ENCODE data around the gene TENT4B. TPM values are rescaled to one million over a fixed set of nuclear protein-coding genes. Genes with fewer than 3 reads are reported as not detected.
A peak's percentile ranks its signal among the peaks of the same experiment; 100 is the strongest.

The TENT4B gene
- total RNA-seq, 1 experiment from 2014 or later, result 18.3 TPM

DNA sequence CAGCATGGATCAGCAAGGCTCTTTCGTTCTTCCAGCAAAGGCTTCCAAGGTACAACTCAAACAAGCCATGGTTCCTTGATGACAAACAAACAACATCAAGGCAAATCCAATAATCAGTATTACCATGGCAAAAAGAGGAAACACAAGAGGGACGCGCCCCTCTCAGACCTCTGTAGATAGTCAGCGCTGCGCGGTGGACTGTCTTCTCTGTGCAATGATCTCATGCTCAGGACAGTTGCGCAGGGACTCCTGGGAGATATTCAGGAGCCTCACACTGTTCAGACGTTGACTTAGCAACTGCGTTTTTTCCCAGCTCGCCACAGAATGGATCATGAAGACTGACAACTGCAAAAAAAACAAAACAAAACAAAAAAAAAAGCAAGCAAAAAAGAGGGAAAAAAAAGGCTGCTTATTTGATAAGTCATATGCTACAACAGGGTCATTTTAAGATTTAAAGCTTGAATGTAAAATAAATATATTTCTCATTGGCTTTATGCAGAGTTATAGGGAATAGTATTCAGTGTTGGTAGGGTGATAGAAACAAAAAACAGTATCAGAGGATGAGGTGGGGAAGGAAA lies 76.1 kb downstream of the TENT4B start:
- no peaks in the 10 kb centered on the region for H3K4me1 ChIP-seq (ENCODE audit: insufficient read depth, low read length, poor library complexity, severe bottlenecking)
- CTCF ChIA-PET, result interaction anchor here (0.7 kb wide), 1 partner anchor 44 kb away, joined by 3 read pairs; no protein-coding TSS in a partner anchor
- BruUV-seq (replicated peaks), result TSS peak; percentile 23
- H3K36me3 ChIP-seq (ENCODE audit: insufficient read depth, low read length, poor library complexity, severe bottlenecking), result peaks cover 34% of the 10 kb centered on the region
- no peak for DNase-seq (ENCODE audit: low spot score)
- no peak overlapping the region for H3K4me3 ChIP-seq (ENCODE audit: low read depth, low read length, poor library complexity, severe bottlenecking)
- H3K27me3 ChIP-seq (replicated peaks; ENCODE audit: insufficient read depth, low read depth, low read length, poor library complexity), result no peaks in the 10 kb centered on the region
- no peaks in the 10 kb centered on the region for H3K9me3 ChIP-seq (ENCODE audit: low read depth, low read length, poor library complexity, severe bottlenecking)
- H3K27ac ChIP-seq (ENCODE audit: low read depth, low read length, poor library complexity, severe bottlenecking), result no peak overlapping the region
- POLR2A ChIA-PET (ENCODE audit: low non-redundant PET), result no interaction called here
- intact Hi-C loops (cut with micrococcal nuclease; ENCODE audit: unreplicated experiment), result no loop called here
- no peak for TF ChIP-seq EZH2 (IDR thresholded peaks at IDR 0.05; ENCODE audit: borderline replicate concordance, low read depth, low read length, poor library complexity, severe bottlenecking)
- TF ChIP-seq, protein P1, sequence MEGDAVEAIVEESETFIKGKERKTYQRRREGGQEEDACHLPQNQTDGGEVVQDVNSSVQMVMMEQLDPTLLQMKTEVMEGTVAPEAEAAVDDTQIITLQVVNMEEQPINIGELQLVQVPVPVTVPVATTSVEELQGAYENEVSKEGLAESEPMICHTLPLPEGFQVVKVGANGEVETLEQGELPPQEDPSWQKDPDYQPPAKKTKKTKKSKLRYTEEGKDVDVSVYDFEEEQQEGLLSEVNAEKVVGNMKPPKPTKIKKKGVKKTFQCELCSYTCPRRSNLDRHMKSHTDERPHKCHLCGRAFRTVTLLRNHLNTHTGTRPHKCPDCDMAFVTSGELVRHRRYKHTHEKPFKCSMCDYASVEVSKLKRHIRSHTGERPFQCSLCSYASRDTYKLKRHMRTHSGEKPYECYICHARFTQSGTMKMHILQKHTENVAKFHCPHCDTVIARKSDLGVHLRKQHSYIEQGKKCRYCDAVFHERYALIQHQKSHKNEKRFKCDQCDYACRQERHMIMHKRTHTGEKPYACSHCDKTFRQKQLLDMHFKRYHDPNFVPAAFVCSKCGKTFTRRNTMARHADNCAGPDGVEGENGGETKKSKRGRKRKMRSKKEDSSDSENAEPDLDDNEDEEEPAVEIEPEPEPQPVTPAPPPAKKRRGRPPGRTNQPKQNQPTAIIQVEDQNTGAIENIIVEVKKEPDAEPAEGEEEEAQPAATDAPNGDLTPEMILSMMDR (conservative IDR thresholded peaks at IDR 0.05; ENCODE audit: low read depth, low read length), result no peak

DNA sequence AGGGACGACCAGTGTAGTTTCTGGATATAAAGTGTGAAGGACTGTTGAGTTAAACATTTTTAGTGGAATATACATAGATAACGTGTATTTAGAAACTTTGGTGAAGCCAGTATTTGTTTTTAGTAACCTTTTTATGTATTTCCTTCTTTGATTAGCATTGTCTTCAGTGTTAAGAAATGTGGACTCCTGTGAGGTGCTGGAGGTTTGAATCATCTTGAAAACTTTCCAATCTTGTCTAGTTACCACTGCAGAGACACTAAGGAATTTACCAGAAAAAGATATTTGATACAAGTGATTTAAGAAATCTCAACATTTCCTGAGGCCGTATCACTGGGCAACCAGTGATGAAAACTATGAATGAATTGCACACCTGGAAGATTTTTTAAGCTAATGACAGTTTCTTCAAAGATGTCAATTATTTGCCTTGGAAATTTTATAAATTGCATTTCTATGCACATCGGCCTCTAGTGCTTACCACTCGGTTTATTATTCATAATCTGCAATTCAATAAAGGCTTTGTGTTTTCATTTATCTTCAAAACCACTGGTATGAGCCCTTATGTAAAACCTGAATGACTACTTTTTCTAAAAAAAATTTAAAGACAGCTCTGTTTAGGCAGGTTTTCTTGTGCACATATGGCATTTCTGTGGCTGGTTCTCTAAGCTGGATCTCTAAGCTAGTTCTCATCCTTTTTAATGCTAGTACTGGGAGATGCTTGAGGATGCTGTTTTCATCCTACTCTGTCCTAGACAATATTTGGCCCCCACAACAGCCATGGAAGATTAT lies 81.9 kb downstream of the TENT4B start:
- ChIA-PET CTCF (no interaction called here), POLR2A (ENCODE audit: low non-redundant PET) (no interaction called here)
- no peak for DNase-seq (ENCODE audit: low spot score)
- BruUV-seq (replicated peaks), result no TSS peak
- intact Hi-C loops (cut with micrococcal nuclease; ENCODE audit: unreplicated experiment), result no loop called here
- Histone ChIP-seq H3K27me3 (replicated peaks; ENCODE audit: insufficient read depth, low read depth, low read length, poor library complexity) (no peaks in the 10 kb centered on the region), H3K4me1 (ENCODE audit: insufficient read depth, low read length, poor library complexity, severe bottlenecking) (no peaks in the 10 kb centered on the region), H3K27ac (ENCODE audit: low read depth, low read length, poor library complexity, severe bottlenecking) (no peak overlapping the region), H3K4me3 (ENCODE audit: low read depth, low read length, poor library complexity, severe bottlenecking) (no peak overlapping the region), H3K9me3 (ENCODE audit: low read depth, low read length, poor library complexity, severe bottlenecking) (no peaks in the 10 kb centered on the region), H3K36me3 (ENCODE audit: insufficient read depth, low read length, poor library complexity, severe bottlenecking) (no peaks in the 10 kb centered on the region)
- TF ChIP-seq, protein P1 (conservative IDR thresholded peaks at IDR 0.05; ENCODE audit: low read depth, low read length), result no peak
- TF ChIP-seq EZH2 (IDR thresholded peaks at IDR 0.05; ENCODE audit: borderline replicate concordance, low read depth, low read length, poor library complexity, severe bottlenecking), result no peak

DNA sequence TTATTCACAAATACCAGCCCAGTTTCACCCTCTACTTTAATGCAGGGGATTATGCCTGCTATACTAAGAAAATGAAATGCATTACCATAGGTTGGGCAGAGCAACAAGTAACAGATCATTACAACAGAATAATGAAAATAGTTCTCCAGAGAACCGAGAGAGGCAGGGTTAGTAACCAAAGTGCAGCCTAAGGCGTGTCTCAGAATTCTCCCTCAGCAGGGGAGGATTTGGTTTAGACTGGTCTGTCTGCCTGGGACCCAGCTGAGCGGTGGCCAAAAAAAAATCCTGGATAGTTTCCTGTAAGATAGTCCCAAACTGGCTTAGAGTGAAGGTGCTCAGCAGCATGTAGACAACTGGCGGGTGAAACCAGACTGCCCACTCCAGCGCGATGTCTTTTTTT lies 82.5 kb downstream of the TENT4B start:
- intact Hi-C loops (cut with micrococcal nuclease; ENCODE audit: unreplicated experiment), result no loop called here
- TF ChIP-seq EZH2 (IDR thresholded peaks at IDR 0.05; ENCODE audit: borderline replicate concordance, low read depth, low read length, poor library complexity, severe bottlenecking), result no peak
- TF ChIP-seq, protein P1 (conservative IDR thresholded peaks at IDR 0.05; ENCODE audit: low read depth, low read length), result no peak
- Histone ChIP-seq H3K36me3 (ENCODE audit: insufficient read depth, low read length, poor library complexity, severe bottlenecking) (no peaks in the 10 kb centered on the region), H3K4me1 (ENCODE audit: insufficient read depth, low read length, poor library complexity, severe bottlenecking) (no peaks in the 10 kb centered on the region), H3K4me3 (ENCODE audit: low read depth, low read length, poor library complexity, severe bottlenecking) (no peak overlapping the region), H3K9me3 (ENCODE audit: low read depth, low read length, poor library complexity, severe bottlenecking) (no peaks in the 10 kb centered on the region), H3K27me3 (replicated peaks; ENCODE audit: insufficient read depth, low read depth, low read length, poor library complexity) (no peaks in the 10 kb centered on the region), H3K27ac (ENCODE audit: low read depth, low read length, poor library complexity, severe bottlenecking) (no peak overlapping the region)
- POLR2A ChIA-PET (ENCODE audit: low non-redundant PET), result no interaction called here
- DNase-seq (ENCODE audit: low spot score), result peak; percentile 41
- CTCF ChIA-PET, result no interaction called here
- no TSS peak for BruUV-seq (replicated peaks)
